Skin epidermis (tissue), 12 donors: ENCODE measurements around the gene ME2.
A peak's percentile ranks its signal among the peaks of the same experiment; 100 is the strongest.
"Not testable (repeated sequence)": the region's sequence is repeated elsewhere in the genome, so short reads cannot be mapped to it uniquely, and the experiment has no call there.

ENCODE experiments used
- H3K27ac ChIP-seq, 21 experiments: fragments of 200-600 bp; sonication (generic) in 11 of 21; one replicate each; pipeline ENCODE4 v1.5.0; 2020; ENCODE audit warnings: mild to moderate bottlenecking in 3 of 21, inconsistent platforms in 2 of 21, moderate library complexity in 2 of 21
- H3K4me3 ChIP-seq, 7 experiments: fragments of 200-600 bp; sonication (generic) in 2 of 7; one replicate each; pipeline ENCODE4 v1.5.0; 2020; ENCODE audit warnings: inconsistent platforms in 2 of 7, mild to moderate bottlenecking in 2 of 7, moderate library complexity in 1 of 7

Gene ME2

GRCh38 chr18:50906843-50907242 lies 27.9 kb downstream of the ME2 start:
- no peak overlapping the region for H3K27ac ChIP-seq

GRCh38 chr18:50909261-50909660 lies 30.3 kb downstream of the ME2 start:
- H3K27ac ChIP-seq: no peak overlapping the region
- H3K4me3 ChIP-seq: no peak overlapping the region

More at GRCh38 chr18:50906843-50907242, 27.9 kb downstream of the ME2 start:
- no peak overlapping the region for H3K4me3 ChIP-seq

GRCh38 chr18:50911006-50911405 lies 32.1 kb downstream of the ME2 start:
- no peak overlapping the region for H3K4me3 ChIP-seq
- no peak overlapping the region for H3K27ac ChIP-seq

- H3K4me3 ChIP-seq: no peak overlapping the region
These were observed 38.1 kb downstream of the ME2 start for GRCh38 chr18:50917021-50917420.

GRCh38 chr18:50918153-50918552 lies 39.2 kb downstream of the ME2 start:
- H3K27ac ChIP-seq: no peak overlapping the region
- no peak overlapping the region for H3K4me3 ChIP-seq

More at GRCh38 chr18:50917021-50917420, 38.1 kb downstream of the ME2 start:
- no peak overlapping the region for H3K27ac ChIP-seq

- no peak overlapping the region for H3K4me3 ChIP-seq
- H3K27ac ChIP-seq: no peak overlapping the region
These were observed 45.5 kb downstream of the ME2 start for GRCh38 chr18:50924372-50924771.

GRCh38 chr18:50926521-50926920 lies 47.6 kb downstream of the ME2 start:
- Histone ChIP-seq H3K27ac (no peak overlapping the region), H3K4me3 (no peak overlapping the region)

GRCh38 chr18:50928551-50928950 lies 49.6 kb downstream of the ME2 start:
- Histone ChIP-seq H3K4me3 (no peak overlapping the region), H3K27ac (no peak overlapping the region)

- Histone ChIP-seq H3K27ac (no peak overlapping the region), H3K4me3 (no peak overlapping the region)
These were observed 54.8 kb downstream of the ME2 start for GRCh38 chr18:50933684-50934083.

- H3K4me3 ChIP-seq: no peak overlapping the region
- H3K27ac ChIP-seq: no peak overlapping the region
These were observed 55.8 kb downstream of the ME2 start for GRCh38 chr18:50934545-50935211.

GRCh38 chr18:50935493-50936191 lies 56.7 kb downstream of the ME2 start:
- no peak overlapping the region for H3K27ac ChIP-seq
- H3K4me3 ChIP-seq: no peak overlapping the region

GRCh38 chr18:50937183-50937582 lies 58.3 kb downstream of the ME2 start:
- H3K4me3 ChIP-seq: no peak overlapping the region
- H3K27ac ChIP-seq: no peak overlapping the region

- no peak overlapping the region for H3K27ac ChIP-seq
- no peak overlapping the region for H3K4me3 ChIP-seq
These were observed 60.0 kb downstream of the ME2 start for GRCh38 chr18:50938912-50939311.

GRCh38 chr18:50944245-50944932 lies 65.5 kb downstream of the ME2 start:
- Histone ChIP-seq H3K27ac (peak overlapping the region in 1 of 21 experiments; percentile 35), H3K4me3 (no peak overlapping the region)

- not testable (repeated sequence) for H3K27ac ChIP-seq, H3K4me3 ChIP-seq
These were observed 67.0 kb downstream of the ME2 start for GRCh38 chr18:50945918-50946317.

GRCh38 chr18:50947899-50948298 lies 69.0 kb downstream of the ME2 start:
- no peak overlapping the region for H3K27ac ChIP-seq
- no peak overlapping the region for H3K4me3 ChIP-seq

GRCh38 chr18:50949185-50949584 lies 70.3 kb downstream of the ME2 start:
- Histone ChIP-seq H3K27ac (no peak overlapping the region), H3K4me3 (no peak overlapping the region)

GRCh38 chr18:50950626-50951025 lies 71.7 kb downstream of the ME2 start:
- Histone ChIP-seq H3K4me3 (no peak overlapping the region), H3K27ac (no peak overlapping the region)

GRCh38 chr18:50953822-50954221 lies 74.9 kb downstream of the ME2 start:
- Histone ChIP-seq H3K4me3 (no peak overlapping the region), H3K27ac (no peak overlapping the region)

- H3K4me3 ChIP-seq: no peak overlapping the region
These were observed 76.3 kb downstream of the ME2 start for GRCh38 chr18:50955253-50955652.

GRCh38 chr18:50956116-50956515 lies 77.2 kb downstream of the ME2 start:
- no peak overlapping the region for H3K27ac ChIP-seq
- no peak overlapping the region for H3K4me3 ChIP-seq

More at GRCh38 chr18:50955253-50955652, 76.3 kb downstream of the ME2 start:
- H3K27ac ChIP-seq: no peak overlapping the region
